NCI-H2107 (cell line): ENCODE results near the gene BAG5.

Experiments
- DNase-seq: peaks from one replicate; lab custom pipeline; 2025; lab: John Stamatoyannopoulos, UW

BAG5 gene

GRCh38 chr14:103546652-103547454 lies 15.6 kb downstream of the BAG5 start:
- DNase-seq = peak; percentile 51

- no peak for DNase-seq
Measured at GRCh38 chr14:103545915-103546651, 16.4 kb downstream of the BAG5 start.

- DNase-seq = no peak
Measured at GRCh38 chr14:103545219-103545914, 17.1 kb downstream of the BAG5 start.

GRCh38 chr14:103544388-103545218 lies 17.9 kb downstream of the BAG5 start:
- no peak for DNase-seq

- no peak for DNase-seq
Measured at GRCh38 chr14:103543721-103544387, 18.6 kb downstream of the BAG5 start.

GRCh38 chr14:103543140-103543539 lies 19.3 kb downstream of the BAG5 start:
- no peak for DNase-seq

GRCh38 chr14:103542605-103543088 lies 19.8 kb downstream of the BAG5 start:
- peak; percentile 80 for DNase-seq

GRCh38 chr14:103541709-103542604 lies 20.5 kb downstream of the BAG5 start:
- DNase-seq = no peak

- DNase-seq = no peak
Measured at GRCh38 chr14:103540821-103541708, 21.4 kb downstream of the BAG5 start.

- no peak for DNase-seq
Measured at GRCh38 chr14:103539056-103539825, 23.2 kb downstream of the BAG5 start.

GRCh38 chr14:103538291-103539055 lies 24.0 kb downstream of the BAG5 start:
- no peak for DNase-seq

- no peak for DNase-seq
Measured at GRCh38 chr14:103537175-103537990, 25.1 kb downstream of the BAG5 start.

- DNase-seq = no peak
Measured at GRCh38 chr14:103536693-103537092, 25.8 kb downstream of the BAG5 start.

GRCh38 chr14:103535891-103536565 lies 26.4 kb downstream of the BAG5 start:
- no peak for DNase-seq

GRCh38 chr14:103535081-103535890 lies 27.2 kb downstream of the BAG5 start:
- no peak for DNase-seq
